ENCODE measurements around the gene NAA60. TPM values are rescaled to one million over a fixed set of nuclear protein-coding genes. Genes with fewer than 3 reads are reported as not detected.
A peak's percentile ranks its signal among the peaks of the same experiment; 100 is the strongest.
"Not testable (repeated sequence)": the region's sequence is repeated elsewhere in the genome, so short reads cannot be mapped to it uniquely, and the experiment has no call there.

NAA60 gene
- total RNA-seq, 1 donor from 2014 or later, result 38.2 TPM

DNA sequence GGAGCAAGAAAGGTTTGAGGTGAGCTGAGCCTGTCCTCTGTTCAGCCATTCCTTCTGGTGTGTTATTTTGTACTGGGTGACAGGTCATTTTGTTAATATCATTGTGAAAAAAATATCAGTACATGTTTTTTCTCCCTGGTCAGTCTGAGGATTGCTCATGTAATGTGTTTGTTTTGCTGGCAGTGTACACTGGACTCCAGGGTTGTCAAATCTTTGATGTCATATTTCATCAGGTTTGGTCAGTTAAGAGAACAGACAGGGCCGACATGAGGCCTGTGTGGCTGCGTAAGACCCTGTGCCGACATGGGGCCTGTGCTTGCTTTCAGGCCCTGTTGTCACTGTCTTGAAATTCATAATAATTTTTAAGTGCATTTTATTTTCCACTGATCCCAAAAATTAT is 79.8 kb downstream of the NAA60 start:
- H3K27ac ChIP-seq (replicated peaks), result no peak overlapping the region
- H3K4me3 ChIP-seq, result no peak overlapping the region
- intact Hi-C loops (cut with micrococcal nuclease), result no loop called here
- TF ChIP-seq, protein P1, sequence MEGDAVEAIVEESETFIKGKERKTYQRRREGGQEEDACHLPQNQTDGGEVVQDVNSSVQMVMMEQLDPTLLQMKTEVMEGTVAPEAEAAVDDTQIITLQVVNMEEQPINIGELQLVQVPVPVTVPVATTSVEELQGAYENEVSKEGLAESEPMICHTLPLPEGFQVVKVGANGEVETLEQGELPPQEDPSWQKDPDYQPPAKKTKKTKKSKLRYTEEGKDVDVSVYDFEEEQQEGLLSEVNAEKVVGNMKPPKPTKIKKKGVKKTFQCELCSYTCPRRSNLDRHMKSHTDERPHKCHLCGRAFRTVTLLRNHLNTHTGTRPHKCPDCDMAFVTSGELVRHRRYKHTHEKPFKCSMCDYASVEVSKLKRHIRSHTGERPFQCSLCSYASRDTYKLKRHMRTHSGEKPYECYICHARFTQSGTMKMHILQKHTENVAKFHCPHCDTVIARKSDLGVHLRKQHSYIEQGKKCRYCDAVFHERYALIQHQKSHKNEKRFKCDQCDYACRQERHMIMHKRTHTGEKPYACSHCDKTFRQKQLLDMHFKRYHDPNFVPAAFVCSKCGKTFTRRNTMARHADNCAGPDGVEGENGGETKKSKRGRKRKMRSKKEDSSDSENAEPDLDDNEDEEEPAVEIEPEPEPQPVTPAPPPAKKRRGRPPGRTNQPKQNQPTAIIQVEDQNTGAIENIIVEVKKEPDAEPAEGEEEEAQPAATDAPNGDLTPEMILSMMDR (IDR thresholded peaks at IDR 0.05; ENCODE audit: borderline replicate concordance), result no peak
- no peaks in the 10 kb centered on the region for H3K27me3 ChIP-seq (ENCODE audit: low read depth)
- H3K36me3 ChIP-seq, result peaks cover 82% of the 10 kb centered on the region
- peaks cover 4% of the 10 kb centered on the region for H3K4me1 ChIP-seq
- no peak for DNase-seq
- H3K9me3 ChIP-seq (replicated peaks), result no peaks in the 10 kb centered on the region

DNA sequence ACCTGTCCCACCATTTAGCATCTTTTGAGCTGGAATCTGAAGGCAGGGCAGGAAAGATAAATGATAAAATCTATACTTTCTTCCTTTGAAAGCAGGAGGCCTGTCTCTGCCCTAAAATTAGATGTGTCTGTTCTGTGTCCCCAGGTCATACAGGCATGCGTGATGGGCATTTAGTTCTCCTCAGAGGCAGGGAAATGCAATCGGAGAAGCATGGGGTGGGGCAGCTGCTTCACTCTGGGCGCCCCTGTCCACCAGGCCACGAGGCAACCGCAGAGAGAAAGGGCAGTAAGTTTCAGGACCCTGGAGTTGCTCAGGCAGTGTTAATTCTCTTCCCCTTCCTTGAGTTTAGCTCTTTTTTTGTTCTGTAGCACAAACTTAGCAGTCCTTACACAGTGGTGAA is 82.5 kb downstream of the NAA60 start:
- Histone ChIP-seq H3K27me3 (ENCODE audit: low read depth) (no peaks in the 10 kb centered on the region), H3K4me3 (no peak overlapping the region), H3K36me3 (peaks cover 73% of the 10 kb centered on the region), H3K27ac (replicated peaks) (no peak overlapping the region), H3K9me3 (replicated peaks) (no peaks in the 10 kb centered on the region), H3K4me1 (peaks cover 4% of the 10 kb centered on the region)
- TF ChIP-seq, protein P1 (IDR thresholded peaks at IDR 0.05; ENCODE audit: borderline replicate concordance), result no peak
- intact Hi-C loops (cut with micrococcal nuclease), result no loop called here
- no peak for DNase-seq

- H3K27me3 ChIP-seq (ENCODE audit: low read depth); H3K27ac ChIP-seq (replicated peaks); intact Hi-C loops (cut with micrococcal nuclease); H3K4me1 ChIP-seq; H3K9me3 ChIP-seq (replicated peaks); H3K4me3 ChIP-seq: not testable (repeated sequence)
- TF ChIP-seq, protein P1 (IDR thresholded peaks at IDR 0.05; ENCODE audit: borderline replicate concordance), result peak; percentile 73
- peak; percentile 80 for DNase-seq
- H3K36me3 ChIP-seq, result peaks cover 82% of the 10 kb centered on the region
Measured at GRCh38 chr16:3527216-3527829, 83.8 kb downstream of the NAA60 start.

GRCh38 chr16:3528406-3528805 is 84.9 kb downstream of the NAA60 start:
- intact Hi-C loops (cut with micrococcal nuclease), result no loop called here
- Histone ChIP-seq H3K9me3 (replicated peaks) (no peaks in the 10 kb centered on the region), H3K27me3 (ENCODE audit: low read depth) (no peaks in the 10 kb centered on the region), H3K36me3 (peaks cover 82% of the 10 kb centered on the region), H3K4me3 (no peak overlapping the region), H3K4me1 (peaks cover 4% of the 10 kb centered on the region), H3K27ac (replicated peaks) (no peak overlapping the region)
- TF ChIP-seq, protein P1 (IDR thresholded peaks at IDR 0.05; ENCODE audit: borderline replicate concordance), result no peak
- no peak for DNase-seq

DNA sequence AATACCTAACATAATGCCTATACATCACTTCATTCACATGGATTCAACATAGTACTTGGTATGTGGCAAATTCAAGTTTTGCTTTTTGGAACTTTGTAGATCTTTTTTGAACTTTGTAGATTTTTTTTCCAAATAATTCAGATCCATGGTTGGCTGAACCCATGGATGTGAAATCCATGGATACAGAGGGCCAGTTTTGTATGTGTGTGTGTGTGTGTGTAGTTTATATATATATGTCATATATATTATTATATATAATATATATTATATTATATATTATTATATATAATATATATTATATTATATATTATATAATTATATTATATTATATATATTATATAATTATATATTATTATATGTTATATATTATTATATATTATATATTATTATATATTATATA is 85.7 kb downstream of the NAA60 start:
- H3K36me3 ChIP-seq, result peaks cover 81% of the 10 kb centered on the region
- no peak for DNase-seq
- TF ChIP-seq, protein P1 (IDR thresholded peaks at IDR 0.05; ENCODE audit: borderline replicate concordance), result no peak
- peaks cover 4% of the 10 kb centered on the region for H3K4me1 ChIP-seq
- no peaks in the 10 kb centered on the region for H3K9me3 ChIP-seq (replicated peaks)
- H3K27ac ChIP-seq (replicated peaks), result no peak overlapping the region
- H3K4me3 ChIP-seq, result no peak overlapping the region
- intact Hi-C loops (cut with micrococcal nuclease), result no loop called here
- no peaks in the 10 kb centered on the region for H3K27me3 ChIP-seq (ENCODE audit: low read depth)

All from left ventricle myocardium inferior (tissue), 1 donor.